SJSA1 (cell line): ENCODE measurements around the gene TSNAX. TPM values are rescaled to one million over a fixed set of nuclear protein-coding genes. Genes with fewer than 3 reads are reported as not detected.
"Not testable (repeated sequence)": the region's sequence is repeated elsewhere in the genome, so short reads cannot be mapped to it uniquely, and the experiment has no call there.

Experiments
- DNase-seq, 2 experiments: peaks; one replicate each; pipeline ENCODE4 v3.0.0-alpha.2; 2015 to 2020; ENCODE audit warnings: low spot score in 2 of 2, low read depth in 1 of 2
- H3K27ac ChIP-seq: fragments of 250-450 bp; sonication (Bioruptor Pico); 2 replicates; pipeline ENCODE4 v1.5.1; 2020; ENCODE audit warnings: mild to moderate bottlenecking, moderate library complexity
- H3K27me3 ChIP-seq: fragments of 250-450 bp; sonication (Bioruptor Pico); replicated peaks from 2 replicates; pipeline ENCODE4 v1.5.1; 2020; ENCODE audit warnings: mild to moderate bottlenecking, moderate library complexity
- H3K36me3 ChIP-seq: fragments of 250-450 bp; sonication (Bioruptor Pico); 2 replicates; pipeline ENCODE4 v1.5.1; 2020; ENCODE audit warnings: mild to moderate bottlenecking
- H3K4me1 ChIP-seq: fragments of 250-450 bp; sonication (Bioruptor Pico); replicated peaks from 2 replicates; pipeline ENCODE4 v1.6.1; 2021; ENCODE audit warnings: mild to moderate bottlenecking
- H3K4me3 ChIP-seq: fragments of 250-450 bp; sonication (Bioruptor Pico); 2 replicates; pipeline ENCODE4 v1.5.1; 2020; ENCODE audit warnings: mild to moderate bottlenecking
- H3K9me3 ChIP-seq: fragments of 250-450 bp; sonication (Bioruptor Pico); replicated peaks from 2 replicates; pipeline ENCODE4 v1.5.1; 2020; ENCODE audit warnings: mild to moderate bottlenecking
- total RNA-seq: library from RNA; depleted of rRNA; stranded (reverse); fragments of >200 nt; shearing (Covaris generic); gene quantifications from 2 replicates; pipeline ENCODE4 v1.2.3, GENCODE V29; 2014

Gene TSNAX
- total RNA-seq, 1 experiment from 2014 or later = 52.2 TPM

DNA sequence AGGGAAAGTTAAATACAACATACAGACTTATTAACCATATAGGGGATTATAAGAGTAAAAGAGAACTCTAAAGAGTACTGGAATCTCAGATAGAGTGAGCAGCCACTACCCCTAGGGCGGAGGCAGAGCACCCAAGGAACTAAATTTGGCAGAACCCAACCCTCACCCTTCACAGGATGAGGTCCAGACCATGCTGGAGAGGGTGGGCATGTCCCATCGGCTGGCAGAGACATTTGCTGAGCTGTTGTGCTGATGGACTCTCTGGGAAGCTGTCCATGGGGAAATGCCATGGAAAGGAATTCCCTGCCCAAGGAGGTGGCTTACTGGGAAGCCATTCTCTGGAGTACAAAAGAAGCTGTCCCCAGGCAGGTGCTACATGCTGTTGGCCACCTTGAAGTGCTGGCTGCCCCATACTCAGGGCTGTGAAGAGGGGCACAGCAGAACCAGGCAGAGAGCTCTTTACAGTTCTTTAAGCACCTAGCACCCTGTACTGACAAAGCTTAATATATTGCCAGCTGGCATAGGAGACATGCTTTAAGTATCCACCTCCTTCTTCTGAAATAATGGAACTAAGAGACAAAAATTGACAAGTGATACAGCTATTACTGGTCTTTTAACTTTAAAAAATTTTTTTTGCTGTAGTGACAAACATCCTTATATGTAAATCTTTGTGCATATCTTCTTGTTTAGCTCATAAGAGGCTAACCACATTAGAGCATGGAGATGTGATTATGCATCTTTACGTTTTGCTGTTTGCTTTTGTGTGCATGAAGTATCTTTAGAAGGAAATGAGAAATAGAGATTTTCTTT is 29.6 kb downstream of the TSNAX start:
- Histone ChIP-seq H3K4me3 (no peak overlapping the region), H3K27ac (no peak overlapping the region)
- peak in 1 of 2 experiments; percentile 9 for DNase-seq

DNA sequence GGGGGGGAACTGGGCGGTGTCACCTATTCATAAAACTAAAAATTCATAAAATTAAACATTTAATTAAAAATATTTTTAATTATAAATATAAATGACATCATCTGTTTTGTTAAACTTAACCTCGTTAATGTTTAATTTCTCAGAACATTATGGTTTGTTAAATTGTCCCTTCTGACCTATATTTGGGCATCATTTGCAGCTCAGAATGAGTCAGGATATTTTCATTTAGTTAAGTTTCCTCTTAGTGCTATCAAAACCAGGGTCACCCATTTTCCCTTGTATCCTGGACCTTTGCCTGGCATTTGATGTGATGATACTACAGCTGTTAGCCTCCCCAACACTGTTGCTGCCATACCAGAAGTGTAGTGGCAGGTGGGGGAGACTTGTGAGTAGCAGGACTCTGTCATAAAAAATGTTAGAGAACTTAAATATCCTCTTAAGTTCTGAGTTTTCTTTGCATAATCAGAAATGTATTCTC is 30.3 kb downstream of the TSNAX start:
- Histone ChIP-seq H3K9me3 (no peaks in the 10 kb centered on the region), H3K27me3 (no peaks in the 10 kb centered on the region), H3K36me3 (peaks cover 23% of the 10 kb centered on the region), H3K27ac (no peak overlapping the region), H3K4me3 (no peak overlapping the region), H3K4me1 (peaks cover 10% of the 10 kb centered on the region)
- no peak for DNase-seq

More for the DNA sequence above, 29.6 kb downstream of the TSNAX start:
- H3K36me3 ChIP-seq = peaks cover 22% of the 10 kb centered on the region
- H3K4me1 ChIP-seq = peaks cover 10% of the 10 kb centered on the region
- H3K27me3 ChIP-seq = no peaks in the 10 kb centered on the region
- H3K9me3 ChIP-seq = no peaks in the 10 kb centered on the region

DNA sequence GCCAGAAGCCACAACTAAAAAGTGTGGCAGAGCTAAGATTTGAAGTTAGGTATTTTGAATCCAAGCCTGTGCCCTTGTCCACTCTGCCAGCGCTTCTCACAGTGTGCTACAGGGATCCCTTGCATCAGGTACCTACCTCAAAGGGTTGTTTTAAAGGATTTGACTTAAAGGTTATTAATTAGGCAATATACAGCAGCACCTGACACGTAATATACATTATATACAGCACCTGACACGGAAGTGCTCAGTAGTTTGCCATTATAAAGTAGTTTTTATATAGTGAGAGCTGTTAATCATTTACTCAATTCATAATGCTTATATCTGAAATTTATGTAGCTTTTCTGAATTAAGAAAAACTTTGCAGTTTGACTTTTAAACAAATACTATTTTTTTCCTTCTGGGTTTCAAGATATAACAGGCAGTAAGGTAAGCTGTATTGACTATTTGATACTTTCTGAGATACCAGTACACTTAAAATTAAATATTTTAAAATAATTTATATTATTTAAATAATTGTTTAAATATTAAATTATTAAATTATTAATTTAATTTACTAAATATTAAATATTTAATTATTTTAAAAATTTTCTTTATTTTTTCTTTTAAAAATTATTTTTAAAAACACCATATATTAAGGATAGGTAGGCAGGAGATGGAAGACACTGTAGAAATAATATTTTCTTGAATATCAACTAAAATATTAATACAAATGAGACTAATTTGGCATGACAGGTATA is 33.3 kb downstream of the TSNAX start:
- no peaks in the 10 kb centered on the region for H3K9me3 ChIP-seq
- H3K4me1 ChIP-seq = peaks cover 10% of the 10 kb centered on the region
- no peak for DNase-seq
- no peaks in the 10 kb centered on the region for H3K27me3 ChIP-seq
- peaks cover 33% of the 10 kb centered on the region for H3K36me3 ChIP-seq
- no peak overlapping the region for H3K27ac ChIP-seq
- H3K4me3 ChIP-seq = no peak overlapping the region

DNA sequence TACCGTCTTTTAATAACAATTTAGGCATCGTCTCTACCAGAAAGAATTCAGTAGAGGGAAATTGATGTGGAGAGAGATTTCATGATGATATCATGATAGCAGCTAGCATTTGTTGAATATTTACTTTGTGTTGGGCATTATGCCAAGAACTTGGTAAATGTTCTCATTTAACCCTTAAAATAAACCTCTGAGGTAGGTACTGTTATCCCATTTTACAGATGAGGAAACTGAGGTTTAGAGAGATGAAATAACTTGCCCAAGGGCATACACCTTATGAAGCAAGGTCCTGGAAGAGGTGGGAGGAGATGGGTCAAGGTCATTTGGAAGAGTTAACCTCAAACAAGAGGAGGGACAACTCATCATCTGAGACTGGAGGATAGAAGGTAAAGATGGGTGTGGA is 34.8 kb downstream of the TSNAX start:
- H3K4me1 ChIP-seq = peaks cover under 1% of the 10 kb centered on the region
- H3K9me3 ChIP-seq = no peaks in the 10 kb centered on the region
- no peak overlapping the region for H3K4me3 ChIP-seq
- H3K27ac ChIP-seq = no peak overlapping the region
- no peaks in the 10 kb centered on the region for H3K27me3 ChIP-seq
- no peak for DNase-seq
- H3K36me3 ChIP-seq = peaks cover 44% of the 10 kb centered on the region

DNA sequence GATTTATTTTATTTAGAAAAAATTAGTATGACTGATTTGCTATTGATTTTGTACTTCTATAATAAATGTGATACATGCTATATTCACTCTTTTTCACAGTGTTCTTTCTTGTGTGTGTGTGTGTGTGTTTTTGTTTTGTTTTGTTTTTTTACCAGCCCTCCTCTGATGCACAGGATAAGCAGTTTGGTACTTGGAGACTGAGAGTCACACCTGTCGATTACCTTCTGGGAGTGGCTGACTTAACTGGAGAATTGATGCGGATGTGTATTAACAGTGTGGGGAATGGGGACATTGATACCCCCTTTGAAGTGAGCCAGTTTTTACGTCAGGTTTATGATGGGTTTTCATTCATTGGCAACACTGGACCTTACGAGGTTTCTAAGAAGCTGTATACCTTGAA is 35.9 kb downstream of the TSNAX start:
- H3K4me1 ChIP-seq = no peaks in the 10 kb centered on the region
- H3K9me3 ChIP-seq = no peaks in the 10 kb centered on the region
- peaks cover 44% of the 10 kb centered on the region for H3K36me3 ChIP-seq
- no peak overlapping the region for H3K4me3 ChIP-seq
- H3K27ac ChIP-seq = no peak overlapping the region
- H3K27me3 ChIP-seq = no peaks in the 10 kb centered on the region
- no peak for DNase-seq

DNA sequence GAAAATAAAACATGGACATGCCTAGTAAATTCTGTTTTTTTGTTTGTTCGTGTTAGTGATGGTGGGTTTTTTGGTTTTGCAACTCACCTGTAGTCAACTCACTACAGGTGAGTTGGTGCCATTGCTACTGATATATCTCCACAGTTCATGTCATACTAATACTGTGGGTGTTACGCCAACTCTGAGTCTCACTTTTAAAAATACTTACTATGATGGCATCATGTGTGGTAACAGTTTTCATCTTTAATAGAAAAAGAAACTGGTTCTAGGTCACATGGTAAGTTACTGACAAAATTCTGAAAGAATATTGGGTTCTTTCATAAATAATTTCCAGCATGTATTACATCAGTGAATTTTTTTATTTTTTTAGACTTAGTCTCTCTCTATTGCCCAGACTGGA is 38.0 kb downstream of the TSNAX start:
- no peaks in the 10 kb centered on the region for H3K4me1 ChIP-seq
- no peaks in the 10 kb centered on the region for H3K27me3 ChIP-seq
- DNase-seq = no peak
- H3K4me3 ChIP-seq = no peak overlapping the region
- H3K27ac ChIP-seq = no peak overlapping the region
- H3K9me3 ChIP-seq = no peaks in the 10 kb centered on the region
- peaks cover 41% of the 10 kb centered on the region for H3K36me3 ChIP-seq

DNA sequence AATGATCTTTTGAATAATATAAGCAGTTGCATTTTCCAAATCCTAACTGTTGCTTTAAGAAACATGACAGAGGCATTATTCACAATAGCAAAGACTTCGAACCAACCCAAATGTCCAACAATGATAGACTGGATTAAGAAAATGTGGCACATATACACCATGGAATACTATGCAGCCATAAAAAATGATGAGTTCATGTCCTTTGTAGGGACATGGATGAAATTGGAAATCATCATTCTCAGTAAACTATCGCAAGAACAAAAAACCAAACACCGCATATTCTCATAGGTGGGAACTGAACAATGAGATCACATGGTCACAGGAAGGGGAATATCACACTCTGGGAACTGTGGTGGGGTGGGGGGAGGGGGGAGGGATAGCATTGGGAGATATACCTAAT is 41.8 kb downstream of the TSNAX start:
- DNase-seq, H3K27ac ChIP-seq, H3K4me1 ChIP-seq, H3K9me3 ChIP-seq, H3K27me3 ChIP-seq, H3K4me3 ChIP-seq: not testable (repeated sequence)
- peaks cover 17% of the 10 kb centered on the region for H3K36me3 ChIP-seq

DNA sequence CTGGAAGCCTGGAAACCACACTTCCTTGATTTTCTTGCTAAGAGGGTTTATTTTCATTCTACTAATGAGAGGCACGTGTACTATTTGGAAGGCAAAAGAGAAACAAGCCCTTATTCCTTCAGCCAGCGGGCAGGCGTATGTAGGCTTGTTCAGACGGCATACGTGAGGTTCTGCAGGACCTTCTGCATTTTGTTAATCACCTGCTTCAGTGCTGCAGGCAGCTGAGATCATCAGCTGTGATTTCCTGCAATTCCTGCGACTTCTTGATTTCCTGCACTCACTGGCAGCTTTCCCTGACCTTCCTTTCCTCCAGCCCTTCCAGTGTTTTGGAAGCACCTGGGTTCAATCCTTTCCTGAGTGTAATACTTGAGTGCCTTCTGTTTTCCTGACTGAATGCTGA is 43.4 kb downstream of the TSNAX start:
- Histone ChIP-seq H3K36me3 (peaks cover 11% of the 10 kb centered on the region), H3K27me3 (no peaks in the 10 kb centered on the region), H3K4me1 (no peaks in the 10 kb centered on the region), H3K27ac (no peak overlapping the region), H3K9me3 (no peaks in the 10 kb centered on the region), H3K4me3 (no peak overlapping the region)
- no peak for DNase-seq

DNA sequence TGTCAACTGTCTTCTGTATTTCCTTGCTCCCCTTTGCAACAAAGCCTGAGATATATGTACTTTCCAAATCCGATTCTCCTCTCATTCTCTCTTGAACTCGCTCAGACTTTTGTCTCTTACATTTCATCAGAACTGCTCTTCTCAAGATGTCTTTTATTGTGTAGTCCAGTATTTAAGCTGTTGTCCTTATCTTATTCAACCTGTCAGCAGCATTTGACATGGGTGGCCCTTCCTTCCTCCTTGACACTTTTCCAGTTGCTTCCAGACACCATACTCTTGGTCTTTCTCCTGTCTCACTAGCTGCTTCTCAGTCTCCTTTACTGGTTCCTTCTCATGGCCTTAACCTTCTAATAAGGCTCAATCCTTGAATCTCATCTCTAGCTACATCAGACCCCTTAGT is 47.0 kb downstream of the TSNAX start:
- no peak for DNase-seq
- H3K27me3 ChIP-seq = no peaks in the 10 kb centered on the region
- H3K9me3 ChIP-seq = no peaks in the 10 kb centered on the region
- no peaks in the 10 kb centered on the region for H3K36me3 ChIP-seq
- no peak overlapping the region for H3K27ac ChIP-seq
- H3K4me1 ChIP-seq = no peaks in the 10 kb centered on the region
- H3K4me3 ChIP-seq = no peak overlapping the region

DNA sequence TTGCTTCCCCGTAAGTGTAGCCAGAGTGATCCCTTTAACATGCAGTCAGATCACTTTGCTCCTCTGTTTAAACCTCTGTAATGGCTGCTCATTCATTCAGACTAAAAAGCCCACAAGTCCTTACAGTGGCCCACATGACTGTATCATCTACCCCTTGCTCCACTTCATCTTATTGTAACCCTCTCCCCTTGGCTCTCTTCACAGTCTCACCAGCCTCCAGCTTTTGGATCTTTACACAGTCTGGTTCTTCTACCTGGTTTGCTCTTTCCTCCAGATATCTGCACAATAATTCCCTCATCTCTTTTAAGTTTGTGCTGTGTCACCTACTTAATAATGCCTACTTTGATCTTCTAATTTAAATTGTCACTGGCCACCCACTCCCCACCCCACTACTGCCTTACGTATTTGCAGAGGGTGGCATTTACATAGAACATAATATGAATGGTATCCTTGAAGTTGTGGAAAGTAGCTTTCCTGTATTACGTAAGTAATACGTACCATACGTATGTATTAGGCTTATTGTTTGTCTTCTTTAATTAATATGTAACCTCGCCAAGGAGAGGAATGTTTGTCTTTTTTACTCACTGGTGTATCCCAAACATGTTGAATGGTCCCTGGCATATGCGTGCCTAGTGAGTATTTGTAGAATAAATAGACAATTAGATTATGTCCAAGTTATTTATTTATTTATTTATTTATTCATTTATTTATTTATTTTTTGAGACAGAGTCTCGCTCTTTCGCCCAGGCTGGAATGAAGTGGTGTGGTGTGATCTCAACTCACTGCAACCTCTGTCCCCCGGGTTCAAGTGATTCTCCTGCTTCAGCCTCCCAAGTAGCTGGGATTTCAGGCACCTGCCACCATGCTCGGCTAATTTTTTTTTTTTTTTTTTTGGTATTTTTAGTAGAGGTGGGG is 48.6 kb downstream of the TSNAX start:
- DNase-seq = no peak
- no peaks in the 10 kb centered on the region for H3K27me3 ChIP-seq
- H3K4me3 ChIP-seq = no peak overlapping the region
- H3K36me3 ChIP-seq = no peaks in the 10 kb centered on the region
- no peaks in the 10 kb centered on the region for H3K4me1 ChIP-seq
- H3K9me3 ChIP-seq = no peaks in the 10 kb centered on the region
- H3K27ac ChIP-seq = no peak overlapping the region

DNA sequence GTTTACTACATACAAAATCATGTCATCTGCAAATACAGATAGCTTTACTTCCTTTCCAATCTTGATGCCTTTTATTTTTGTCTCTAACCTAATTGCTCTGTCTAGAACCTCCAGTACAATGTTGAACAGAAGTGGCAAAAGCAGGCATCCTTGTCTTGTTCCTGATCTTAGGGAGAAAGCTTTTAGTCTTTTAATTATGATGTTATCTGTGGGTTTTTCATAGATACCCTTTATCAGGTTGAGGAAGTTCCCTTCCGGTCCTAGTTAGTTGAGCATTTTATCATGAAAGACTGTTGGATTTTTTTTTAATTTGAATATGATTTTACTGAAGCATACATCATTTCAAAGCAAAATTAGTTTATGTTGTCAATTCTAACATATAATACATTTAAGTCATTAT is 52.4 kb downstream of the TSNAX start:
- Histone ChIP-seq H3K9me3 (no peaks in the 10 kb centered on the region), H3K36me3 (no peaks in the 10 kb centered on the region), H3K4me3 (no peak overlapping the region), H3K27ac (no peak overlapping the region), H3K4me1 (no peaks in the 10 kb centered on the region), H3K27me3 (no peaks in the 10 kb centered on the region)
- DNase-seq = no peak

DNA sequence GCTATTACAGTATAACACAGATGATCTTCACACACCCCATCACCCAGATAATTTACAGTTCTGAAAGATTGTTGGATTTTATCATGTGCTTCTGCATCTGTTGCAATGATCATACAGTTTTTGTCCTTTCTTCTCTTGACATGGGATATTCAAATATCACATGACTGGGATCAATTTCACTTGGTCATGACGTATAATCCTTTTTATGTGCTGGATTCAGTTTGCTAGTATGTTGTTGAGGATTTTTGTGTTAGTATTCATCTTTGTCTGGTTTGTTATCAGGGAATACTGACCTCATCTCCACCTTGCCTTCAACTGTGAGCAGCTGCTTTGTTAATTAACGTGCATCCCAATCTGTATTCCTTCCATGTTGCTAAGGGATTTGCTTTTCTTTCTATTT is 53.4 kb downstream of the TSNAX start:
- no peaks in the 10 kb centered on the region for H3K9me3 ChIP-seq
- no peaks in the 10 kb centered on the region for H3K4me1 ChIP-seq
- no peak overlapping the region for H3K4me3 ChIP-seq
- no peak overlapping the region for H3K27ac ChIP-seq
- no peaks in the 10 kb centered on the region for H3K36me3 ChIP-seq
- DNase-seq = no peak
- H3K27me3 ChIP-seq = no peaks in the 10 kb centered on the region

DNA sequence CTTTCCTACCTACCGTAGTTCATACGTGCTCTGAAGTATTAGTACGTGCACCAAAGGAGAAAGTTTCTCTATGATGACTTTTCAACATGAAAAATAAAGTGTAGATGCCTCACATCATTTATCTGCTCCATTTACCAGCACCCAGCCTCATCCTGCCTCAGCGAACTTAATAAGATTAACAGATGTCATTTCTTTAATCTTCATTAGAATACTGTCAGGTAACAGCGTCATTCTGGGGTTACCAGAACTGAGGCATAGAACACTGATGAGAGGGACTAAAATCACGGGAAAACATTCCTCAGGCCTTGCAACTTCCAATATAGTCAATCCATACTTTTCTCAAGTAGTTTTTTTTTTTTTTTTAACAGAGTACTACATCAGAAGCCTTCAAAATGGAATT is 54.9 kb downstream of the TSNAX start:
- no peaks in the 10 kb centered on the region for H3K27me3 ChIP-seq
- no peaks in the 10 kb centered on the region for H3K4me1 ChIP-seq
- H3K4me3 ChIP-seq = no peak overlapping the region
- H3K36me3 ChIP-seq = no peaks in the 10 kb centered on the region
- H3K9me3 ChIP-seq = no peaks in the 10 kb centered on the region
- no peak overlapping the region for H3K27ac ChIP-seq
- DNase-seq = no peak
